GM15510 (cell line): ENCODE measurements around the gene HFM1.

Experiments
- POLR2A ChIP-seq: IDR thresholded peaks from 3 replicates; pipeline ENCODE4 v1.6.1; 2011; ENCODE audit warnings: borderline replicate concordance; ENCODE audit not compliant: insufficient read length; ENCODE audit errors: extremely low read depth

The HFM1 gene

DNA sequence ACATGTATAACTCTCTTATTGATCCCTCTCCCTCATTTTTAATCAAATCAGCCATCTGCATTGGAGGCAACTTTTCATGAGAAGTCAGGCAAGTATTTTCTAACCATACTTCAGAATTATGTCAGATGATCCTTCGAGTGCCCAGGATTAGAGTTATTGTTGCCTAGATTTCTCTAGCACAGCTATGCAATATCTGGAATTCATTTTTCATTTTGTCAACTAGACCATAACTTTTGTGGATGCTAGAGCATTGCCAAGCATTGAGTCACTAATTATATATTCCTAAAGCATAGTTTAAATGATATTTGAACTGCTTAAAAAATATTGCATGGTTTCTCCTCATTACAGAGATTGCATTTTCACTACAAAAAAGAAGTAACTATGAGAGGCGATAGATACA lies 21.2 kb downstream of the HFM1 start:
- TF ChIP-seq POLR2A: no peak

GRCh38 chr1:91381844-91382243 lies 22.8 kb downstream of the HFM1 start:
- no peak for TF ChIP-seq POLR2A

GRCh38 chr1:91374086-91374485 lies 30.6 kb downstream of the HFM1 start:
- TF ChIP-seq POLR2A: no peak

- no peak for TF ChIP-seq POLR2A
Measured at GRCh38 chr1:91349524-91349923, 55.1 kb downstream of the HFM1 start.

- no peak for TF ChIP-seq POLR2A
Measured at GRCh38 chr1:91346824-91347223, 57.8 kb downstream of the HFM1 start.

GRCh38 chr1:91345395-91346005 lies 59.1 kb downstream of the HFM1 start:
- no peak for TF ChIP-seq POLR2A

DNA sequence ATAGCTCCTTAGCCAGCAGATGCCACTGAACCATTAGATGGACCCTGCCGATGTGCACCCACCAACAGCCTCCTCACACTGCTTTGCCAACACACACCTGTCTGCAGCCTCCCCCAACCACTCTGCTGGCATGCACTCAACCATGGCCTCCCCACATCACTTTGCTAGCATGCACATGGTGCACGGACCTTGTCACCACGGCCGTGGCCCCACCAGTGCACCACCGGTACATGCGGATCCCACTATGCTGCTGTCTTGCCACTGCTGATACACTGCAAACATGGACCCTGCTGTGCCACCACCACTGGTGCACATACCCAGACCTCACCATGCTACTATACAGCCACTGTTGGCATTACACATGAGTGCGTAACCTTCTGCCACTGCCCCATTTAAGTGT lies 66.1 kb downstream of the HFM1 start:
- no peak for TF ChIP-seq POLR2A

GRCh38 chr1:91335603-91336002 lies 69.0 kb downstream of the HFM1 start:
- no peak for TF ChIP-seq POLR2A

DNA sequence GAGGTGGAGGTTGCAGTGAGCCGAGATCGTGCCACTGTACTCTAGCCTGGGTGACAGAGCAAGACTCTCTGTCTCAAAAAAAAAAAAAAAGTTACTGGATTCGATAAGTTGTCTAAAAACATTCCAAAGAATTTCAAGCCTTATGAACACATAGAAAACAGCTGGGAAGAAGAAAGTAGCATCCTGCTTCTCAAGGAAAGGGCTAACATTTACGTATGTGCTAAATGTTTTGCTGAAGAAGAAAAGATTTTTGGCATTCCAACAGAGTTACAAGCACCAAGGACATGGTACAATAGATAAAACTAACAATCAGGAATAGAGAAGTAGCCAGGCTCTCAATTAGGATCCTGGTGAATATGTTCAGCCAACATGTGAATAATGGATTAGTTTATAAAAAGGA lies 69.8 kb downstream of the HFM1 start:
- TF ChIP-seq POLR2A: no peak

DNA sequence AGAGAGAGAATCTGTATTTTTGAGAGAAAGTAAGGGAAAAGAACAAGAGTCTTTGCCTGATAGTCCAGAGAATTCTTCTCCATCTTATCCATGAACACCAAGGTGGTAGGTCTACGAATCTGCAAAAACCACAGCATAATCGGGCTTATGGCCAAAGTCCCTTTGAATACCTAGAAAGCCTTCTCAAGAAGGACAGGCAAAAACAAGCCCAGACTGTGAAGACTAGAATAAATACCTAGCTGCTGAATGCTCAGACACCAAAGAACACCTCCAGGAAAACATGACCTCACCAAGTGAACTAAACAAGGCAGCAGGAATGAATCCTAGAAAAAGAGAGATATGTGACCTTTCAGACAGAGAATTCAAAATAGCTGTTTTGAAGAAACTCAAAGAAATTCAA lies 79.2 kb downstream of the HFM1 start:
- no peak for TF ChIP-seq POLR2A

DNA sequence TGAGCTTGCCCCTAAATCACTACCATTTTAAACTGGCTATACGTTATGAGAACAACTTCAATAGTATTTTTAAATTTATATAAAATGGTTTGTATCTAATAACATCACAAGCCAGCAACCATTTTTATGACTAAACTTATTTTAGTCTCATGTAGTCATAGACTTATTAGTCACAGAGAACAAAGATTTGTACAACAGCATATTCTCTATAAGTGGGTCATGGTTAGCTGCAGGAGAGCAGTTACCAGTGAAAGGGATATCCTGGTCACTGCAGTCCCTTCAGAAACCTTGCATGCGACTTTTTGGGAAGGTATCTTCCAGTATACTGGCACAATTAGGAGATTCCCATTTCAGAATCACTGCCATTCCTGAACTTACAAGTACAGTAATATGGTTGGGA lies 90.0 kb downstream of the HFM1 start:
- no peak for TF ChIP-seq POLR2A

DNA sequence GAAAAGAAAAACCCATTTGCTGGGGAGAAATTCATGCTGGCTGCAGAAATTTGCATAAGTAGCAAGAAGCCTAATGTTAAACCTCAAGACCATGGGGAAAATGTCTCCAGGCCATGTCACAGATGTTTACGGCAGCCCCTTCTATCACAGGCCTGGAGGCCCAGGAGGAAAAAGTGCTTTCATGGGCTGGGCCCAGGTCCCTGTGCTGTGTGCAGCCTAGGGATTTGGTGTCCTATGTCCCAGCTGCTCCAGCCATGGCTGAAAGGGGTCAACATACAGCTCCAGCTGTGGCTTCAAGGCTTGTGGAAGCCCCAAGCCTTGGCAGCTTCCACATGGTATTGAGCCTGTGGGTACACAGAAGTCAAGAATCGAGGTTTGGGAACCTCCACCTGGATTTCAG lies 93.0 kb downstream of the HFM1 start:
- TF ChIP-seq POLR2A: no peak

GRCh38 chr1:91308544-91308943 lies 96.1 kb downstream of the HFM1 start:
- no peak for TF ChIP-seq POLR2A

DNA sequence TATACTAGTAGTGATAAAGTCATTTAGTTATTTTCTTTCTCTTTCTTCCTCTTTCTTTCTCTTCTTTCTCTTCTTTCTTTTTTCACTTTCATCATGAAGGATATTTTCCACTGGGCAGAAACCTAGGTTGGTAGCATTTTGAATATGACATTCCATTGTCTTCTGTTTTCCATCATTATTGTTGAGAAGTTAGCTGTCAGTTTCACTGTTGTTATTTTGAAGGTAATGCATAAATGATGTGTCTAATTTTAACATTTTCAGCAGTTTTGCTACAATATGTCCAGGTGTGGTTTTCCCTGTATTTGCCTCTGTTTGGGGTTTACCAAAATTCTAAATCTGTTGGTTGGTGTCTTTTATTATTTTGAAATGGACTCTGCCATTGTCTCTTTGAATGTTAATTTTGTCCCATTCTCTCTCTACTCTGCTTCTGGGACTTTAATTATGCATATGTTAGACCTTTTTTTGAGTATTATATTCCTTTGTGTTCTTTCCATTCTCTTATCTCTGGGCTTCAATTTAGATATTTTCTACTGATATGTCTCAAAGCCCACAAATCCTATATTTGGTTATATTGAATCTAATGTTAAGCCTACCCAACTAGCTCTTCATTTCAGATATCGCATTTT lies 96.7 kb downstream of the HFM1 start:
- TF ChIP-seq POLR2A: no peak

DNA sequence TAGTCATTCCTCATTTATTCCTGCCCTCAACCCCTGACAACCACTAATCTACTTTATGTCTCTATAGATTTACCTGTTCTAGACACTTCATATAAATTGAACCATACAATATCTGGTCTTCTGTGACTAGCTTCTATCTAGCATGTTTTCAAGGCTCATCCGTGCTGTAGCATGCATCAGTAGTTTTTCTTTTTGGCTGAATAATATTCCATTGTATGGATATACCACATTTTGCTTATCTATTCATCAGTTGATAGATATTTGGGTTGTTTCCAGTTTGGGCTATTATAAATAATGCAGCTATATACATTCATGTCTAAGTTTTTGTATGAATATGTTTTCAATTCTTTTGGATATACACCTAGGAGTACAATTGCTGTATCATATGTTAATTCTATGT lies 101.5 kb downstream of the HFM1 start:
- no peak for TF ChIP-seq POLR2A

- TF ChIP-seq POLR2A: no peak
Measured at GRCh38 chr1:91283421-91283726, 121.3 kb downstream of the HFM1 start.
